GM18502 (cell line): ENCODE results near the gene UBQLN1.

Experiments
- ATAC-seq: cut with Tn5 transposase; IDR thresholded peaks from one replicate; pipeline ENCODE4 v1.9.1; 2021; ENCODE audit warnings: mild to moderate bottlenecking; ENCODE audit not compliant: unreplicated experiment, poor library complexity

The UBQLN1 gene

DNA sequence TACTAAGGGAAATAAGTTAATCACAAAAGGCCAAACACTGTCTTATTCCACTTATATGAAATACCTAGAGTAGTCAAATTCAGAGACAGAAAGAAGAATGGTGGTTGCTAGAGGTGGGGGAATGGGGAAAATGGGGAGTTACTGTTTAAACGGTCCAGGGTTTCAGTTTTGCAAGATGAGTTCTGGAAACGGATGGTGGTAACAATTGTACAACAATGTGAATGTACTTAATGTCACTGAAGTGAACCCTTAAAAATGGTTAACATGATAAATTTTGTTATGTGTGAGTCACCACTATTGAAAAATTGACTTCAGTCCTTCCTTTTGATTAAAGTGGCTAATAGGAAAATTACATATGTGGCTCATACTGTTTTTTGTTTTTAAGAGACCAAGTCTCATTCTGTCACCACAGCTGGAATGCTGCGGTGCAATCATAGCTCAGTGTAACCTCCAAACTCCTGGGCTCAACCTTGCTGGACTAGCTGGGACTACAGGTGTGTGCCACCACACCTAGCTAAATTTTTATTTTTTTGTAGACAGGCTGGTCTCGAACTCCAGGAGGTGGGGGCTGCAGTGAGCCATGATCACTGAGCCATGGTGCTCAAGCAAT, 8.7 kb downstream of the UBQLN1 start:
- peak; percentile 40 for ATAC-seq

DNA sequence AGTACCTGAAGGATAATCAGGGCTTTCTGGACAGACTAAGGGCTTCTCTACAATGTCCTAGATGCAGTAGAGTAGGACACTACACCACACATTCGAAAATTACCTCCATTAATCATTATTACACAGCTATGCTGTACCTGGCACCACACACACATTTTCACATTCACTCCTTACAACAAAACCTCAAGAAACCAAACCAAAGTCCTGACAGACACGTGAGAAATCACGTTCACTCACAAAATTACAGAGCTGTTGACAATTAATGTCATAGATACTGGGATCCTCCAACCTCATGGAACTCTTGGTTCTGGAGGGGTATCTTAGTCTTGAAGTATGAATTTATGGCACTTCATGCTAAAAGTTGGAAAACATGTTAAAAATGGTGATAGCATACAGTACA, 16.3 kb downstream of the UBQLN1 start:
- ATAC-seq: no peak

DNA sequence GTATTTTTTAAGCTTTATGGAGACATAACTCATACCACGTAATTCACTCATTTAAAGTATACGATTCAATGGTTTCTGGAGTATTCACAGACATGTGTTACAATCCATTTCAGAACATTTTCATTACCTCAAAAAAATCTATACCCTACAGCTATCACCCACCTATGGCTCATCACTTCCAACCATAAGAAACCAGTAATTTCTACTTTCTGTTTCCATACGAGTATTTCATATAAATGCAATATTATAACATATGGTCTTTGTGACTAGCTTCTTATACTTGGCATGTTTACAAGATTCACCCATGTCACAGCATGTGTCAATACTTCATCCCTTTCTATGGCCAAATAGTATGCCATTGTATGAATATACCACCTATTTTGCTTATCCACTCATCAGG, 18.8 kb downstream of the UBQLN1 start:
- no peak for ATAC-seq

DNA sequence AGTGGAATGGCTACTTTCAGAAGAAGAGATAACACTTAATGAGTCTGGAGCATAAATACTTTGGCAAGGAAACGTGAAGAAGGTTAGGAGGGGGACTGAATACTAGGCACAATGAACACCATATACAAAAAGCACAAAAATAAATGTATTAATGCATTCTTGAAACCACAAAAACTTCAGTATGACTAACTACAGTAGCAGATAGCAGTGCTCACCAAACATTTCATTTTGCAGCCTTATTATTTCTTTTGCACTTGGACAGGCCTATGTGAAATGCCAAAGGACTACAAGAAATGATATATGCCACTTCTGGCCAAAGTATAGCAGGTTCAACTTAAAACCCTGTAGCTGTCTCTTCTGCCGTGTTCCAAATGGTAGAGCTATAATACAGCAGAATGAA, 26.3 kb downstream of the UBQLN1 start:
- ATAC-seq: peak; percentile 53

DNA sequence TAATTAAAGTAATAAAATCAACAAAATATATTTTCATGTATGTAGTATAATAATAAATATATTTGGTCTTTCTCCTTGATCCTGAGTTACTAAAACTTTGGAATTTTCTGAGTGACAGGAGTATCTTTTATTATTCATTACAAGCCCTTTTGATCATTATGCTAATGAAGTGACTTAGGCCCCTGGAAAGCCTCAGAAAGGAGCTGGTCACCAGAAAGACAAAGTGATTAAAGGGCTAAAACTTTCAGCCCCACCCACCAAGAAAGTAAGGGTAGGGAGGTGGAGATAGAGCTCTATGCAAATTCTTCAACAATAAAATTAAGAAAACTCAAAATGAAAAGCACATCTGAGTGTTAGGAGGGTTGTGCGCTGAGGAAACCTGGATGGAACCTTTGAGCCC, 27.5 kb downstream of the UBQLN1 start:
- ATAC-seq: no peak

DNA sequence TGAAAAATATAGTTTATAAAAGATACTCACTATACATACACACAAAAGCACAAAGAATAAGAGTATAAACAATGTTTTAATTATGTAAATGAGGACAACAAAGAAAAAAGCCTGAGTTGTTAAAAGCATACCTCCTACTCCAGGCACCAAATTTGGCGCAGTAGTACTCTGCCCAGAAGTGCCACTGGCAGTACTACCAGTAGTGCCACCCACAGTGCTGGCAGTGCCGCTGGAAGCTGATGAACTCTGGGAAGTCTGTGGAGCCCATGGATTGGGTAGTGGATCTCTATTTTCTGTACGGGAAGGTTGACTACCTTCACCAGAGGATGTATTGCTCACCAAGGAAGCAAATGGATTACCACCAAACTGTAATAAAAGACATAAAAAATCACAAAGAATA, 30.2 kb downstream of the UBQLN1 start:
- no peak for ATAC-seq

DNA sequence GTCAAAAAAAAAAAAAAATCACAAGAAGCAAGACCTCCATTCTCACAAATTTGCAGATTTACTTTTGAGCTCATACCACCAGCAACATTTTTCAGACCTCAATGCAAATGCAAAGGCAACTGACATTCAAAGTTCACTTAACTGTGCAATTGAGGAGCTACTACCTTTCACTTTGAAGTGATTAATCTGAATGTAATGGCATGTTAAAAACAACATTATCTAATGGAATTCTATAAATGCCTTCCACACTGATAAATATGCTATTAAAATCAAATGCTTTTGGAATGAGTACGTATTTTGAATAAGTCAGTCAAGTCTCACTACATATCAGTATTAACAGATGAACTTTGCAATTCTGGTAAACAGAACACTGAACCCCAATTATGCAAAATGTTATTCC, 32.3 kb downstream of the UBQLN1 start:
- ATAC-seq: no peak

DNA sequence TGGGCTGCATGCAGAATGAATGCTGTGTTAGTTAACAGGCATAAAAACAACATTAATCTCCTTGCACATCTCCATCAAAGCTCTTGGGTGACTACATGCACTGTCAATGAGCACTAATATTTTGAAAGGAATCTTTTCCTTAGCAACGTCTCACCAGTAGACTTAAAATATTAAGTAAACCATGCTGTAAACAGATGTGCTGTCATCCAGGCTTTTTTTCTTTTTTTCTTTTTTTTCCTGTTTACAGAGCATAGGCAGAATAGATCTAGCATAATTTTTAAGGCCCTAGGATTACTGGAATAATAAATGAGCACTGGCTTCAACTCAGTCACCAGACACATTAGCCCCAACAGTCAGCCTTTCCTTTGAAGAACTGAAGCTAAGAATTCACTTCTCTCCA, 36.3 kb downstream of the UBQLN1 start:
- ATAC-seq: no peak

DNA sequence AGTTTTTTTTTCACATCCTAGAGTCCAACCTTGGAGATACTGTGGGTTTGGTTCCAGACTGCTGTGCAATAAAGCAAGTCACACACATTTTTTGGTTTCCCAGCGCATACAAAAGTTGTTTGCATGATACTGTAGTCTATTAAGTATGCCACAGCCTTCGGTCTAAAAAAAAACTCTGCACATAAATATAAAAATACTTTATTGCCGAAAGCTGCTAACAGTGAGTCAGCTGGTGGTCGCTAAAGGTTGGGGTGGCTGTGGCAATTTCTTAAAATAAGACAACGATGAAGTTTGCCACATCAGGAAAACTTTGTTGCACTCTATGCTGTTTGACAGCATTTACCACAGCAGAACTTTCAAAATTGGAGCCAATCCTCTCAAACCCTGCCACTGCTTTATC, 37.4 kb downstream of the UBQLN1 start:
- ATAC-seq: no peak

DNA sequence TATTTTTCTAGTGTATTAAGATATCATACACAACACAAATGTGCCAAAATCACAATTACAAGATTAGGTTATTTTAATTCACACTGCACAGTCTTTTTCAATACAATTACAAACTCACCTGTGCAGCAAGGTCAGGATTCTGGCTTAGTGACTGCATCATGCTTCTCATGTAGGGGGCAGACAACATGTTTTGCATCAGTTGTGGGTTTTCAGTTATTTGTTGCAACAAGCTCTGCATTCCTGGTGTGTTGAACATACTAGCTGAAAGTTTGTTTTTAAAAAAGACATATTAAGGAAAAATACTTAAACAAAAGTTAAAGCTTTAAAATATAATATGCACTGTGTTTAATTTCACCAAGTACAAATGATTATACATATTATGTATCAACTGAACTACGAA, 38.7 kb downstream of the UBQLN1 start:
- ATAC-seq: no peak

DNA sequence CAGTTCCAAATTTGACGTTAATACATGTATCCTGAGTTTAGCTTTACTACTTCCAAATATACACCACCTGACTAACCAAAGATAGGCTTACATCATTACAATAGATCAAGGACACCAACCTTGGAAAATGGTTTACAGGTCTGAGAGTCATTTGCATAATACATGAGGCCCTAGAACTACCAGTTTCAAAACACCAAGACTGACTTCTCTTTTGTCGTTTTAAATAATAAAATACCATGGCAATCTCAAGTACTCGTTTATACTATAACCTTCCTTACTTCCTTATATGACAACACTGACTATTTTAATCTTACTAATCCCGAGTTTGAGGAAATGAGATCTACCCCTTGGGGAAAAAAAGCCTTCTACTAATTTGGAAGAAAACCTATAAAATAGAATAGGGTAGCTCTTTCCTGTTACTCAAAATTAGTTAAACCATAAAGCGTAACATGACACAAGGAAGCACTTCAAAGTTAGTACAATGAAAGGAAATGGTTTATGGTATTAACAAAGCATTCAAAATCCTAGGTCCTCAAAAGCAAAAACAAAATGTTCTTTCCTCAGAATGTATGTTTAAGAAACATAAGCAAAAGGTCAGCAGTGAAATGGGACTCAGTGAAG, 42.1 kb downstream of the UBQLN1 start:
- ATAC-seq: peak; percentile 88

DNA sequence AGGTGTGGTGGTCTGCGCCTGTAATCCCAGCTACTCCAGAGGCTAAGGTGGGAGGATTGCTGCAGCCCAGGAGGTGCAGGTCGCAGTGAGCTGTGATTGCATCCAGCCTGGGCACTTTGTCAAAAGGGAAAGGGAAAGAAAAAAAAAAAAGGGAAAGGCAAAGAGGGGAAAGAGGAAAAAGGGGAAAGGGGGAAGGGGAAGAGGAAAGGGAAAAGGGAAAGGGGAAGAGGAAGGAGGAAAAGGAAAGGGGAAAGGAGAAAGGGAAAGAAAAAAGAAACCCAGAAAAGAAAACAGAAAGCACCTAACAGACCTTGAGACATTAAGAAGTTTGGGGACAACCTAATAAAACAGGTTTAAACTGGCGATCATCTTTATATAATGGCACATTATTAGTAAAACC, 44.8 kb downstream of the UBQLN1 start:
- no peak for ATAC-seq

DNA sequence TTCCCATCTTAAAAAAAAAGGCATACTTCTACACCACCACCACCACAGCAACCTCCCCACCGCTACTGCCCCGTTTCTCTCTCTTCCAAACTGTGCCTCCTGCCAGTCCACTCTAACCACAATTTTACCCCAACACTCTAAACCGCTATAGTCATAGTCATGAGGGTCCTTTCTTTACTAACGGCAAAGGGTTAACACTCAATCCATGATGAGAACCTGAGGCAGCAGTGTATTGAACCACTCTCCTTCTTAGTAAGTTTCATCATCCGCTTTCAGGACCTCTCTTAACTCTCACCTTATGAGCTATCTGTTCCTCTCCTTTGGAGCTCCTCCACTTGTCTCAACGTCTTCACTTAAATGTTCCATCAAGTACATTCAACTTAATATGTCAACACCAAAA, 50.8 kb downstream of the UBQLN1 start:
- ATAC-seq: peak; percentile 63

DNA sequence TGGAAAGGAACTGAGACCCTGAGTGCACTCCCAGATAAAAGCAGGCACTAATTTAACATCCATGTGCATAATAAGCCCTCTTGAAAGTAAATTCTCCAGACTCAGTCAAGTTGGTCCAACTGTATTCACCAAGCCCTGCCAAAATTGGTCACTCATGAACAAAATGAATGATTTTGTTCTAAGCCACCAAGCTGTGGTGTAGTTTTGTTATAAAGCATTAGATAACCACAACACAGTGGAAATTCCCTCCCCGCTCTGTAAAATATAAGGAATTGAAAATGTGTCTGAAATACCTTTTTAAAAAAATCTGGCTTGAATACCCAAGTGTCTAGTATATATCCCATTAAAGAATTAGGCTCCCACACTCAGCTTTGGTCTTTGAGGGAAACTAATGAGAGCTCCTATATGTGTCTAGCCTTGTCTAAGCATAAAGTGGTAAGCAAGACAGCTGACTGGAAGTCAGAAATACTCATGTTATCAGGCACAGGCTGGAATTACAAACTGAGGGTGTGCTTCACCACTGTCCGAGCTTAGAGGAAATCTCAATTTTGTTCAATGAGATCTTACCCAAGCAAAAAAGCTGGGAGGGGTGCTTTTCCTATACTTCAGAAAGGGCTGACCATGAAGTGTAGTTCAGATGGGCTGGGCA, 51.6 kb downstream of the UBQLN1 start:
- peak; percentile 67 for ATAC-seq

DNA sequence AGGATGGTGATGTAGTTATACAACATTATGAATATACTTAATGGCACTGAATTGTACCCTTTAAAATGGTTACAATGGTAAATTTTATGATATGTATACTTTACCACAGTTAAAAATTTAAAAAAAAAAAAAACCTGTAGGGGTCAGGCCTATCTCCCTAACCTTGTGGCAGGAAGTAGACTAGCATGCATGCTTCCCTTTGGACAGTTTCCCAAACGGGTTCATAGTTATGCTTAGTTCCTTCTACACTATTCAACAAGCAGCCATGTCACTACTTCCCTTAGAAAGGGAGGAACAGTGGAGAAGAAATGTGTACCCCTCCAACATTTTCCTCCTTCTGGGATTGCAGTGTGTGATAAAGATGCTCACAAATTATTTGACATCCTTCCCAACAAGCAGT, 52.3 kb downstream of the UBQLN1 start:
- ATAC-seq: no peak

DNA sequence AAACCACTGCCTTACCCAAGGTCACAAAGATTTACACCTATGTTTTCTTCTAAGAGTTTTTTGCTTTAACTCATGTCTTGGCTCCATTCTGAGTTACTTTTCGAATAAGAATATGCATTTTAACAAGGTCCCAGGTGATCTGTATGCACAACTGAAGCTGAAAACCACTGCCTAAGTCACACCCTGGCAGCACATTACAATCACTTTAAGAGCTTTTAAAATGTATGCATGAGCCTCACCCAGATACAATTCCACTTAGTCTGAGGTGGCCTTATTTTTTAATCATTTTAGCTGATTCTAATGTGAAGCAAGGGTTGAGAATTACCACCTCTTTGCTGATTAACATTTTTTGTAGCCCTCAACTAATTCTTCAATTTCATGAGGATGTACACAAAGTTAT, 55.3 kb downstream of the UBQLN1 start:
- ATAC-seq: no peak

DNA sequence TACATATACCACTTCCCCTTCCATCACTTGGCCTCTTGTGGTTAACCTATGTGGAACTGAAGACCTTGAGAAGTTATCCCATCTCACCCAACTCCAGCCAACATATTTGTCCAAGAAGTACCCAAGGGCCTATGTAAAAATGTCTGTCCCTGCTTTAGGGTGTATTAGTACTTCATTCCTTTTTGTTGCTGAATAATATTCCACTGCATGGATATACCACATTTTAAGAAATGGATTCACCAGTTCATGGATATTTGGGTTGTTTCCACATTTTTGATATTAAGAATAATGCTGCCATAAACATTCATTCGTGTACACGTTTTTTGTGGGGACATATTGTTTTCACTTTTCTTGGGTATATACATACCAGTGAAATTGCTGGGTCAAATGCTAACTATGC, 56.2 kb downstream of the UBQLN1 start:
- ATAC-seq: no peak

DNA sequence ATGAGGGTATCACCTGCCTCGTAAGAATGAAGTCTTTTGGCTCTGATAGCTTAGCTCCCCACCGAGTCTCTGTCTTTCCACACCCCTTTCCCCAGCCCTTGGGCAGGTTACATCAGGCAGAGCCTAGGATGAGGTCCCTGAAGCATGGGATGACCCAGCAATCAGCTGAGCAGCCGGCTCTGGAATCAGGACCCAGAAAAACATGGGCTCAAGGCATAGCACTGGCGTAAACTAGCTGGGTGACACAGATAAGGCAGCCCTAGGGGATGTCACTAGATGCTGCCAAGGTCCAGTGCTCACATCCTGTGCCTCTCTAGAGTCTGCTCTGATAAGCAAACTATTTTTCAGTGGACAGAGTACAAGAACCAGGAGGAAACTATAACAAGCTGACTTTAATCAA, 58.2 kb downstream of the UBQLN1 start:
- ATAC-seq: no peak

DNA sequence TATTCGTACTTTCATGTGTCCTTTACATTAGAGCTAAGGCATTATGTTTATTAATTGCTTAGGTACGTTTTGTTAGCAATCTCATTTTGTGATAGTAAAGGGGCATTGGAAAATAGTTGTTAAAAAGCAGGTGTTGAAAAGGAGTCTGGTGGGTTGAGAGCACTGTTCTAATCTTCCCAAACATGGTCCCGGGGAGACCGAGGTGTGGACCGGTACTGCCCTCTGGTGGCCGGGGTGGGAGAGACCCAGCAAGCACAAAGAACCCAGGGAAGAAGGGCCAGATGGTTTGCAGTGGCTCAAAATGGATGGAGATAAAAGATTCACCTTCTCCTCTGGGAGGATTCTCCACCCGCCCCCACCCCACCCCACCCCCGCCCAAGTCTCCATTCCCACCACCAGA, 58.7 kb downstream of the UBQLN1 start:
- peak; percentile 74 for ATAC-seq

DNA sequence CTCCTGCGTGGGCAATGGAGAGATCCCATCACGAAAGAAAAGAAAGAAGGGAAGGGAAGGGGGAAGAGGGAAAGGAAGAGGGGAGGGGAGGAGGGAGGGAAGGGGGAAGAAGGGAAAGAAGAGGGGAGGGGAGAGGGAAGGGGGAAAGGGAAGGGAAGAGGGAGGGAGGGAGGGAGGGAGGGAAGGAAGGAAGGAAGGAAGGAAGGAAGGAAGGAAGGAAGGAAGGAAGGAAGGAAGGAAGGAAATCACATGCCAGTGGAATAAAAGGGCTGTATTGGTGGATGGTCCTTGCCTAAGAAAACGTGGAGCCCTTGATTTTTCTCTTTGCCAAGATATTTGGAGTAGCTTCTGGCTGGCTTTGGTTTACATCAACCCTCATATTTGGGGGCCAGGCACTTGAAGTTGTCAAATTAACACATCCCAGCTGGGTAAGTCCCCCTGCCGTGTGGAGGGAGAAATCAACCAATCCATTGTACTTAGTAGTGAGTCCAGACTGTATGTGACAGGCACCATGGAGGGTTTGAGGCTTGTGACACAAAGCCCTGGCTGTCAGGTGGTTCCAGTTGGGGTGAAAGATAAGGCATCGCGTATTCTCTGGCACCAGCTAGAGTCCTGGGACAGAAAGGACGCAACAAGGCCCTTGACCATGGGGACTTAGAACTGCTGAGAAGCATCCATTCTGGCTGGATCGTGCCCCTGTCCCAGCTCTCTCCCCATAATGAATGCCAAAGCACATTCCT, 61.1 kb downstream of the UBQLN1 start:
- no peak for ATAC-seq

DNA sequence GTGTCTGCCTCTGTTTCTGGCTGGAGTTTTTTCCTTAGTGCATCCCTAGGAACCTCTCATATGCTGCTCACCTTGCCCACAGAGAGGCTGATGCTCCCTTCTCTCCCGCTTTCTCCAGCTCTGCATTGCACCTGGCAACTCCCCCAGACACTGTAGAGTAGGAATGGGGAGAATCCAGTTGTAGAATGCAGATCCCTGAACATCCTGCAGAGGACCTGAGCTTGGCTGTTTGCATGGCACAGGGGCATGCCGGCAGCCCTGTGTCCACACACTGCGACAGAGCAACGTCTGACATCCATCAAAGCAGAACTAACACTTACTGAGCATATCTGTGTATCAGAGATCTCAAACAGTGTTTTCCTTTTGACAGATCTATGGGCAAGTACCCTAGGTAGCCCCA, 65.0 kb downstream of the UBQLN1 start:
- no peak for ATAC-seq
